GM21737 (cell line): ENCODE results near the gene IRF4.

Source experiments
- ATAC-seq: cut with Tn5 transposase; IDR thresholded peaks from one replicate; pipeline ENCODE4 v1.9.1; 2021; ENCODE audit warnings: mild to moderate bottlenecking, moderate library complexity; ENCODE audit not compliant: unreplicated experiment

The IRF4 gene

DNA sequence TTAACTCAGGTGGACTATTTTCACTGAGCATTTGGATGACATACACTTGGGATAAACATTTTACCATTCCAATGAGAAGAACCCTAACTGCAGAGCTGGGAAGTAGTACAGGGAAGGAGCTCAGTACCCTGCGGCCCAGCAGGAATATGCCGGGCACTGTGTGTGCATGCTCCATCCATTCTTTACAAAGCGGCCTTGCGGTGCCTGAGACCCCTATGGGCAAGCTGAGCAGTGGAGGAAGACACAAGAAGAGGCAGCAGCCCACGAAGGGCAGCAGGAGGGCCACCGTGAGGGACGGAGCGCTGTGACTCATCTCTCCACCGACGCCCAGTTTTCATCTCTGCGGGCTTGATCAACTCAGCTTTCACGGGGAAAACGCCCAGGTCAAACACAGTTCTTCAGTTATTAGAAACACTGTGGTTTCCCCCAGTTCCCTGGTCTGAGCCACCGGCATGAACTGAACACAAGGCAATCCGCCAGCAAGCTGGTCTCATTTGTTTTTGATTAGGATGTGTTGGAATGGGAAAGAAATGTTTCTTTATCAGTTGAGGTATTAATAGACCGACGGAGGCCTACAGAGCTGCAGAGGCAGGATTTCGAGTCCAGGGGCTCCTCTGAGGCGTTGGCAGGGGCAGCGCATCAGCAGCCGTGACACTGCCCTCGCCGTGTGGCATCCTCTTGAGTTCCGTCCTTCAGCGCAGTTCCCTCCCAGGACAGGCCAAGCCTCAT, 44.9 kb downstream of the IRF4 start:
- no peak for ATAC-seq

DNA sequence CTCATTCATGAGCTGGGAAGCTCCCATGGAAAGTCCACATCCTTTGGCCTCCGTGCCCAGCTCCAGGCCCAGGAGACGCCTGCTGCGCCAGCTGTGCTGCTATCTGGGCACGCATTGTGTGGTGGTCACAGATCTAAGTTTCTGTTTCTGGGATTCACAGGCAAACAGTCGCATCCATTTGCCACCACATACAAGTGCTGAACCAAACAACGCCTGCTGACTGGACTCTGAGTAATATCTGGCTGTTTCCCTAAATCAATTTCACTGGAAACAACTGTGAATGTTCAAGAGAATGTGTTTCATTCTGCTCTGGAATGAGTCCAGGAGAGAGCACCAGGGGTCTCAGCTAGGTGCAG, 45.5 kb downstream of the IRF4 start:
- ATAC-seq, result no peak

DNA sequence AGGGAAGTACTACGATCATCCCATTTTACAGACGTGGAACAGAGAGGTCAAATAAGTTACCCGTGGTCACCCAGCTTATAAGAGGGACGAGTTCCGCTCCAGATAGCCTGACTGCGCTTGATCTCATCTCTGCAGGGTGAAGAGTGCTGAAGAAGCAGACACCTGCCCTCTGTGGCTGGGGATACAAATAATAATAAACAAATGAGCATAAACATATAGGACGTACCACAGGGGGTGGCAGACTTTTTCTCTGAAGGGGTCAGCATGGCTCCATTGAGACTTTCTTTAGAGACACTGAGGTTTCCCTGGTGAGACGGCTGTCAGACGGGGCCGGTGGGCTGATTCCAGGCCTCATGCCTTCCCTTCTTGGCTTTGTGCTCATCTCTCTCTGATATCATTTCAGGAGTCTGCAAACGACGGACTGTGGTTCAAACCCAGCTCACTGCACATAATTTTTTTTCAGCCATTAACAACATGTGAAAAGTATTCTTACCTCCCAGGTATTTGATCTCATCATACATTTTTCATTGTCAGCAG, 47.1 kb downstream of the IRF4 start:
- ATAC-seq, result no peak

DNA sequence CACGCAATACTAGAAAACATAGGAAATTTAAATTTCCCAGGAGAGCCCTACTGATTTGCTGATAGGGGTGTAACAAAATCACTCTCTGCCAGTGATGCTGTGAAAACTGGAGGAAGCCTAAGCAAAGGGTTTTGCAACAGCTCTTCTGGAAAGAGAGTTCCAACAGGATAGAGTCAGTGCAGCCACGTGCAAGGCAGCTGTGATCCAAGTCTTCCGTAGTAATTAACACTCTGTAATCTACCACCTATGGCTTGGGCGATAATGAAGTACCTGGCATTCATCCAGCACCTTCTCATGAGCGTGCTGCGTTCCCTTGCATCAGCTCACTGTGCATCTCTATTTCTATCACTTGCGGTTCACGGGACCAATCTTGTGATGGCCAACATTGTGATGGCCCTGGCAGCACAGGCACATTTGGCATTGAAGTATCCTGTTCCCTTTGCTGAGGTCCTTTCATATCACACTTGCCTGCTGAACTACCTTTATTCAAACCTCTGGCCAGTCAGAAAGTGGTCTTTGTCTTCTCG, 48.2 kb downstream of the IRF4 start:
- ATAC-seq, result no peak

DNA sequence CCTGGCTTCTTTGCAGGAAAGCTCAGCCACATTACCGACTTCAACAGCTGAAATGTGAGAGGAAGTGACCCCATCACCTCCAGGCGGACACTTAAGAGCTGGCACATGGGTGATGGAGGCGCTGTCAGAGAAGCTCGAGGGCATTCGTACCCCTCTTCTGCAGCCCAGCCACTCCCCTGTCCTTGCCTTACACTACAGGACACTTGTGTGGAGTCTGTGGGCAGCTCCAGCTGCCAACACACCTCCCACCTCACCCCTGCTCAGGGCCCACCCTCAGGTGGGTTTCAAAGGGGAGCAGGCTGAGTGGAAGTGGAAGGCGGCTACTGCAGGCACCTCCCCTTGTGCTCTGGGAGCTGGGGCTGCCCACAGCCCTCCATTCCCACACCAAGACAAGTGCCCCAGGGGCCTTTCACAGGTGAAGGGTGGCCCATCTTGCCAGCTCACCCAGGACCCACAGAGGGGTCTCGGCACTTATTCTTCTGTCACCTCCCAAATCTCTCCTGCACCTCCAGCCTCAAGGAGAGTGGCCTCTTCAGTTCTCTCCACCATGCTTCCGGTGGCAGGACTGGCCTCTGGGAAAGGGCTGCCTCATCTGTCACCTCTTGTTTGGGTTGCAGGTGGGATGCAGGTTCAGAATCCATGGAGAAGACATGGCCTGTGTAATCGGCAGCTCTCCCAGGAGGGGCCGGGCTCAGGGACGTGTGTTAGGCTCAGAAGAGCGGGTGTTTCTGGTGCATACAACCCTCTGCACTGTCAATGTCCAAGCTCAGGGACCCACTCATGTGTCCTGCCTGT, 49.8 kb downstream of the IRF4 start:
- ATAC-seq, result no peak

DNA sequence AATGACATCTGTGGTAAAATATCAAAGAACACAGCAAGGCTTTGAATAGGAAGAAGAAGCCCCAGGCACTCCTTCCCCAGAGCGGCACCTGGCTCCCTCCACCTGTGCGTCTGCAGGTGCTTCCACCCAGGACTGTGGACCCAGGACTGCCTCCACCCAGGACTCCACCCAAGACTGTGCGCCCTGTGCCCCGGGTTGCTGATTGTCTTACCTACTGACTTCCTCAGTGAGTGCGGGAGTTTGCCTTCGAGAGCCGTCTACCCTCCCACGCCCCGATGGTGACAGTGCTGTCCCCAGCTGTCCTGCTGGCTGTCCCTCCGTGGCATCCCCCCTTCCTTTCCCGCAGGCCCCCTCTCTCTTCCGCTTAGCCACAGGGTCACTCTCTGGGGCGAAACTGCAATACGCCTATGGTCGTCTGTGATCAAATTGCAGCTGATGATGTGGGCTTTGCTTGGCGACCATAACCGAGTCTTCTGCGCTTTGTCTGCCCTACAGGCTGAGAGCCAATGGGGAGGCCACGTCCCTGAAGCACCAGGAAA, 52.1 kb downstream of the IRF4 start:
- no peak for ATAC-seq

DNA sequence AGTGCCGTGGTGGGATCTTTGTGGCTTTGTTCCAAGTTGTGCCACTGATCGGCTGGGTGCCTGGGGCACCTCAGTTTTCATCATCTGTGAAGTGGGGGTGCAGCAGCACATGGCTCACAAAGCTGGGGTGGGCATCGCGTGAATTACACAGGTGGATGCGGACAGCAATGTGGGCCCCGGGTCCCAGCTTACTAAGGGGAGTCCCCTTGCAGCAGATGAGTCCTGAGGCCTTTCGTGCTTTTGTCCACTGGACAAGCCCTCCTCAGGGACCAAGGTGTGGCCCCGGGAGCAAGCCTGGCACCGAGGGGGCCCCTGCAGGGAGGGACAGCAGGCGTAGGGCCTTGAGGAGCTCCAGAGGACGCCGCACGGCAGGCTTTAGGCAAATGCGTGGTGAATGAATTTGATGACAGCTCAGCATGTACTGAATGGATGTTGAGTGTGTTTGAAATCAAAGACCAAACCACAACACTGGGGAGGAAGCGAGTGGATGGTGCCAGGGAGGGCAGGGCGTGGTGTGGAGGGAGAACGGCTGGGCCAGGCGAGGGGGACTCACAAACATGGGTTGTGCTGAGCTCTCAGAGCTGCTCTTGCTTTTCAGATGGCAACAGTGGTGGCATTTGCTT, 53.2 kb downstream of the IRF4 start:
- no peak for ATAC-seq

DNA sequence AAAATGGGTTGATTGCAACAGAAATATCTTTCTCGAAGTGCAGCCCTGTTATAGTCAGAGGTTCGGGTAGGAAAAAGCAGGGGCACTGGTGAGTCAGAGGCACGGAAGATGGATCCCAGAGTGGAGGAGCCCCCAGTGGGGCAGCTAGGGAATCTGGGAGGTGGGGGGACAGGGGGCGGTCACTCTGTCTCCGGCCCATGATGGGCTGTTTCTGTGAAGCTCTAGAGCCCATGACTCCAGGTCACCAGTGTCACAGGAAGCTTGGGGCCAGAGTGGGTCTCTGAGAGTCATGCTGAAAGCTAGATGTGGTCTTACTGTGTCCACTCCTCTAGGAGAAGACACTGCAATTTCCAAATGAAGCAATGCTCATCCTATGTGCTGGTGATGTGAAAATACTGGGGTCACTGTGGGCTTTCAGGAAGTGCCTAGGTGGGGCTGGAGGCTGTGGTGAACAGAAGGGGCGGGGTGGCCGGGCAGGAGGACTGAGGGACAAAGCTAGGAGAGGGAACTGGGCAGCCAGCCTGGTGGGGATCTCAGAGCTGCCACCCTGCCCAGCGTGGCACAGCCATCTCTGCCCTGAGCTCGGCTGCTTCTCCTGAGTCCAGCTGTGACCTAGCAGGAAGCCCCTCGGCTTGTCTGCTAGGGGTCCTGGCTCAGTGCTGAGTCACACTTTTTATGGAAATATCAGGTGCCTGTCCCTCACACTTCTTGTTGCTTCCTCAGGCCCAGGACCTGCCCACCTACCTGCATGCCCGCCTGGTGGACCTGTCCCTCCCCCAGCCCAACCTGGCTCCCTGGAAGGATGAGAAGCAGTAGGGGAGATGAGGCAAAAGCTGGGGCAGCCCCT, 54.2 kb downstream of the IRF4 start:
- ATAC-seq, result no peak

DNA sequence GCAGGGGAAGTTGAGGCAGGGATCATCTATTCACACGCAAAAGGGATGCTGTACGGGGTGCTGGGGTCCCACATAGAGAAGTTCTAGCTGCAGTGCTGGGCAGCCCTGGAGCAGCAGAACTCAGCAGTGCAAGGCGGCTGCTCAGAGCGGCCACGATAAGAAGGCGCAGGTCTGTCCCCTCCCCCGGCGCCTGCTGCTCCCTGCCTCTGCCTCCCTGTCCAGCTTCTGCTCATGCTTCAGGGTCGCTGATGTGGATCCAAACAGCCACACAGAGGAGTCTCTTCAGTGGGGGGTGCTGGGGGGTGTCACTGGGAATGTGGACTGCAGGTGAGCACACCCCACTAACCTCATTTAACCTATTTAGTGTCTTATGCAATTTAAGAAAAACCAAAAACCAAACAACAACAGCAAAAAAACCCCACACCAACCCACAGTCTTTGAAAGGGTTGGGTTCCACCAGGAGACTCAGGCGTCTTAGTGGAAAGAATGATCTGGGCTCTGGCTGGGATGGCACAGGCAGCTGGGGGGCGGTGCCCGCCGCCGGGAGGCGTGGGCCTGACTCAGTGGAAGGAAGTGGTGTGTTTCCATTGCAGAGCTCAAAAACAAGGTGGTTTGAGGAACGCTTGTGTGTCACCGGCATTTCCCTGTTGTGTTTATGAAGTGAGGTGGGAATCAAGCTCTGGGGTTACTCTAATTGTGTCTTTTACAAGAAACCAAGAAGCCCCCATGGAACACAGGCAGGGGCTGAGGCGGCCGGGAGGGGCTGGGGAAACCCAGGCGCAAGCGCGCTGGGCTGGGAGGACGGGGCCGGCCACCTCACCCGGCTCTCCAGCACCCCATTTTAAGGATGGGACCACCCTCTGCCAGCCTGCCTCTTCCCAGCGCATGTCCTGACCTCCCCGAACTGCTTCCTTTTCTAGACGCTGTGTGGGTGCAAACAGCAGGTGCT, 55.1 kb downstream of the IRF4 start:
- ATAC-seq, result no peak

DNA sequence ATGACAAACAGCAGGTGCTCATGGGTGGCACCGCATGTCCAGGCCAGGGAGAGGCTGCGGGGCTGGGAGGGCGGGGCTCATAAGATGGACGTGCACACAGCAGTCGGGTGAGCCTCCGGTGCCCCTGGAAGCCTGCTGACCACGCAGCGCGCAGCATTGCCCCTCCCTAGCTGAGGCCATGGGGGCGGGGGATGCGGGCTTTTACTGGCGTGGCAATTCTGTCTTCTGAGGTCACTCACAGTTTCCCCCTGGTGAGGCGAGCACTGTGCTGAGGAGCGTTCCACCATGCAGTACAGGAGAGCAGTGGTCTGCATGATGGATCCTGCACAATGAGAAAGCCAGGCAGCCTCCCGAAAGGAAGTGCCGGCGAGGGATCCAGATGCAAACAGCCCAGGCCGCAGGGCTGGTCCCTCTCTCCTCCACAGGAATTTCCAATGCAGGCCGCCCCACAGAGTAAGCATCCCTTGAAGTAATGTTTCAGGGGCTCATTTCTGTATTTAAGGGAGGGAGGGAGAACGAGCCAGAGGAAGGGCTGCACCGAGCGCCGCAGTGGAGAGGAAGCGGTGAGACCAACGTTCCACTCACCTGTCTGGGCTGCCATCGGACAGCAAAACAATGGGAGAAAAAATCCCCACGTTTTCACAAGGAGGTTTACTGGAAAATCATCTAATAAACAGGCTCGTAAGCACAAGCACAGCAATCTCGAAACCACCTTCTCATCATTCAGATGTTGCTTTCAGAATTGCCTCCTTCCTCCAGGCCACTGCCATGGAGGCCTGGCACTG, 56.0 kb downstream of the IRF4 start:
- ATAC-seq, result no peak

DNA sequence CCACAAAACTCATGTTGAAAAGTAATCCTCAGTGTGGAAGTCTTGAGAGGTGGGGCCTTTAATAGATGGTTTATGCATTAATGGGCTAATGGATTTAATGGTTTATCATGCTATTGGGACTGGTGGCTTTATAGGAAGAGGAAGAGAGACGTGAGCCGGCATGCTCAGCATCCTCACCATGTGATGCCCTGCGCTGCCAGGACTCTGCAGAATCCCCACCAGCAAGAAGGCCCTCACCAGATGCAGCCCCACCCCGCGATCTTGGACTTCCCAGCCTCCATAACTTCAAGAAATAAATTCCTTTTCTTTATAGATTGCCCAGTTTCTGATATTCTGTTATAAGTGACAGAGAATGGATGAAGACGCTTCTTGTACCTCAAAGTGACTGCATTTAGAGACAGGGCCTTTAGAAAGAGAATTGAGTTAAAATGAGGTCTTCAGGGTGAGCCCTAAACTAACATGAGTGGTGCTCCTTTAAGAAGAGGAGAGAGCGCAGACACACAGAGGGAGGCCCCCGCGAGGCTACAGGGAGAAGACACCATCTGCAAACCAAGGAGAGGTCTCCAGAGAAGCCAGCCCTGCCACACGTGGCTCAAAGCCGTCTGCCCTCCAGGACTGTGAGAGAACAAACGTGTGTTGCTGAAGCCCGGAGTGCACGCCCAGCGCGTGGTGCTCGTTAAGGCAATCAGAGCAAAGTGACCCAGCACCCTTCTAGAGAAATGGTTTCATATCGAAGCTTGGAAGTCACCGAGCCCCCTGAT, 56.9 kb downstream of the IRF4 start:
- ATAC-seq, result no peak

DNA sequence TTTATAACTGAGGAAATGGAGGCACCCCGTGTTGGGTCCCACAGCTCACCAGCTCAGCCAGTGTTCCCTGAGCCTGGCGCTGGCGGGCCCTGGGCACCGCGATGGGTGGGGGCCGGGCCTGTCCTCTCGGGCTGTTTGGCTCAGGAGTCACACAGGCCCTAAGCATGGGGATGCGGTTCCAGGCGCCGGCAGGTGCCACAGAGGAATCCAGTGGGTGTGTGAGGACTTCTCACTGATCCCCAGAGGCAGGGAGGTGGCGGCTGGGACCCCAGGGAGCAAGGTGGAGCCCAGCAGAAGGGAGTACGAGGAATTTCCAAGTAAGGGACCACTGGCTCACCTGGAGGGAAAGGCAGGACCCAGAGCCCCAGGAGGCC, 57.5 kb downstream of the IRF4 start:
- no peak for ATAC-seq

DNA sequence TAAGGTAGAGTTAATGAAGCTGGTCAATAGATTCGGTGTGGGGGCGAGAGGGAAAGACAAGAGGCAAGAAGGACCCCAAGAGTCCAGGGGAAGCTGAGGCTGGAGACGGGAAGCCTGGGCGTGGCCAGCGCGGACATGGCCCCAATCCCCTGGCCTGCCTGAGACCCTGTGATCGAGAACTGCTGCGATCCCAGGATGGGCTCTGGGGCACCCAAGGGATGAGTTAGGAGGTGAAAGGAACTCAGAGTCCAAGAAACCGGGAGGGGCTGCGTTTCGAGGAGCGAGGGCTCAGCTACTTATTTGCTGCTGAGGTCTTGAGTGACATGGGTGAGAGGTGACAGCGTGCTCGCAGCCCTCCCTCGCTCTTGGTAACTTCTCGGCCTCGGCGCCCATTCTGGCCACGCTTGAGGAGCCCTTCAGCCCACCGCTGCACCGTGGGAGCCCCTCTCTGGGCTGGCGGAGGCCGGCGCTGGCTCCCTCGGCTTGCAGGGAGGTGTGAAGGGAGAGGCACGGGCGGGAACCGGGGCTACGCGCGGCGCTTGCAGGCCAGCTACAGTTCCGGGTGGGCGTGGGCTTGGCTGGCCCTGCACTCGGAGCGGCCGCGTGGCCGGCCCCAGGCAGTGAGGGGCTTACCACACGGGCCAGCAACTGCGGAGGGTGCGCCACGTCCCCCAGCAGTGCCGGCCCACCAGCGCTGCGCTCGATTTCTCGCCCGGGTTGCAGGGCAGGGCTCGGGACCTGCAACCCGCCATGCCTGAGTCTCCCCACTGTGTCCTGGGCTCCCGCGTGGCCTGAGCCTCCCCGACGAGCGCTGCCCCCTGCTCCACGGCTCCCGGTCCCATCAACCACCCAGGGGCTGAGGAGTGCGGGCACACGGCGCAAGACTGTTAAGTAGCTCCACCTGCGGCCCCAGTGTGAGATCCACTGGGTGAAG, 58.2 kb downstream of the IRF4 start:
- no peak for ATAC-seq

DNA sequence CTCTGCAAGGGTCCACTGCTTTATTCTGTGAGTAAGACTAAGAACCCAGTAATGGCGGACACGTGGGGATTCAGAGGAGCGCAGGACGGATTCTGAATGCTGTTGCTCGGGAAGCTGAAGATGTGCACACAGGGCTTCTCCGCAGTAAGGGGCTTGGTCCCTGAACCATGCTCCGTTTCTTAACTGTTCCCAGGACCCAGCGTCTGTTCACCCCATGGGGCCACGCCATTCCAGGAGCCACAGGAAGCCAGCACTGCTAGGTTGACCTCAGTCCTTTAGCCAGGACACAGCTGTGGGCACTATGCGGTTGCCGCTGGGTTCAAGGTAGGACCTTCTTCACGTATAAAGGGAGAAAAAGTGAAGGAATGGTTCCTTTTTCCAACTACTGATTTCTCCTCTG, 59.8 kb downstream of the IRF4 start:
- ATAC-seq, result no peak

DNA sequence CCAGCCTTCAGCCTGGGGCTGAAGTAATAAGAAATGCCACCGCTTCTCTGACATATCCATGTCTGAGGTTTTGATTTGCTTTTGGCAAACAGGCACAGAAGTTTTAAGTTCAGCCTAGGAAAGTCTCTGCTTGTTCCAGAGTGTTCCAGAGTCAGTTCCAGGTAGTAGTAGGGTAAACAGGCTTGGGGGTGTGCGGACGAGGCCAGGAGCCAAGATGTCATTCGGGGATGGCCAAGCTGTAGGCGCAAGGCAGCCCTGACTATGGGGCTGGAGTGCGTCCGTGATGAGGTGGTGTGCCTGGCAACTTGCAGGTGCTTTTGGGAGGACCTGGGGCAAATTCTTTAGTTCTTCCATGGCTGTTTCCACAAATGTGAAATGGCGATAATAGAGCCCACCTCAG, 60.3 kb downstream of the IRF4 start:
- no peak for ATAC-seq

DNA sequence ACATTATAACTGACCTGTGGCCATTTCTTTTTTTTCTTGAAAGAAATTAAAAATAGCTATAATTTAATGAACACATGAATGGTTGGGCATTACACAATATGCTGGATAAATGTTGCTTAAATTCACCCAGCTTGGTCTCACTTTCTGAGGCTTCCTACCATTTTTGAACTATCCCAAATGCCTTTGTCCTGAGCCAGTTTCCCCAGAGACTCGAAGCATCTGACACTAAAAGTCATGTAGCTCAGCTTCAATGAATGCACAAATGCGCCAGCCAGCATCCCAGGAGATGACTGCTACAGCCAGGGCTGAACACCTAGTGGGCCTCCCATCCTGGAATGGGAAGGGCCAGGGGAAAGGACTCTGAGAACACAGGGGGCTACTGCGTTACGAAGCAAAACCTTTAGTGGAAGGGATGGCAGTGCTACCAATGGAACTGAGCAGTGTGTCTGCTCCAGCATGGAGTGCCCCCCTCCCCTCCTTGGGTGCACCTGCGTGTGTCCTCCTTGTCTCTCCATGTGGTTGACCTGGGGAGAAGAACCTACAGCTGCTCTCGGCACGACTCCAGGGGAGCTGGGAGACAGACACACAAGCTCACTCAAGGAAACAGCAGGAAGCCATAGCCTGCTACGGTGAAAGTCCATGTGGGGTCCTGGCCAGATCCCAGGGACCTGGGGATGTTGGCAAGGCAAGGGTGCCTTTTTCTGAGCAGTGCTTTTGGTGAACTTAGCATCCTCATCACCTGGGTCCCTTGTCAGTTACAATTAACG, 60.9 kb downstream of the IRF4 start:
- no peak for ATAC-seq
